Measurements from ENCODE around the gene ZFAND5. TPM values are rescaled to one million over a fixed set of nuclear protein-coding genes. Genes with fewer than 3 reads are reported as not detected.

The ZFAND5 gene
- total and polyA plus RNA-seq, 10 of the 15 experiments (the other 5 are each of a cell fraction or from before 2014, with no cell fraction given) = 22.5 to 107 (median 63.3) TPM

- H3K4me2 ChIP-seq (ENCODE audit: control insufficient read depth, insufficient read depth) = no peak overlapping the region
- ATAC-seq (no peak), FAIRE-seq (no peak), DNase-seq (ENCODE audit: low read depth, low spot score) (no peak)
- intact Hi-C loops (cut with micrococcal nuclease; ENCODE audit: unreplicated experiment) = no loop called here
- no peaks in the 10 kb centered on the region for H4K20me1 ChIP-seq (ENCODE audit: control insufficient read depth, insufficient read depth)
- H3K27ac ChIP-seq (ENCODE audit: control insufficient read depth, insufficient read depth) = no peak overlapping the region
- POLR2A ChIA-PET = no interaction called here
- no TSS peak for BruUV-seq (replicated peaks)
- H3K4me3 ChIP-seq = no peak overlapping the region
- no peaks in the 10 kb centered on the region for H3K36me3 ChIP-seq (ENCODE audit: control insufficient read depth in 2 of 2, insufficient read depth in 2 of 2, low read length in 1 of 2)
- no peaks in the 10 kb centered on the region for H3K9me3 ChIP-seq (replicated peaks; ENCODE audit: control insufficient read depth, insufficient read depth, low read length)
- SMC1A ChIA-PET (ENCODE audit: uncharacterized antibody, unreplicated experiment) = interaction anchor here (1.1 to 1.3 kb wide), 2 partner anchors 21 to 25 kb away, joined by 3 read pairs; no protein-coding TSS in a partner anchor
- H3K4me1 ChIP-seq (ENCODE audit: control insufficient read depth, insufficient read depth, low read length) = no peaks in the 10 kb centered on the region
- no peak overlapping the region for H3K9ac ChIP-seq (ENCODE audit: control insufficient read depth, insufficient read depth, low read length)
- CTCF ChIA-PET = interaction anchor here (1.1 to 1.5 kb wide), 3 partner anchors 16 to 384 kb away, joined by 3 read pairs; no protein-coding TSS in a partner anchor
- no peaks in the 10 kb centered on the region for H3K27me3 ChIP-seq (replicated peaks in 1 of 2; ENCODE audit: control insufficient read depth in 2 of 2, insufficient read depth in 2 of 2, low read length in 1 of 2)
- TF ChIP-seq SMAD5 (IDR thresholded peaks at IDR 0.05; ENCODE audit: low read depth) (no peak), RAD21 (IDR thresholded peaks at IDR 0.05; ENCODE audit: insufficient read depth, low read depth, low read length) (no peak), SKIL (IDR thresholded peaks at IDR 0.05; ENCODE audit: low read depth, poor library complexity, severe bottlenecking) (no peak), SREBF2 (IDR thresholded peaks at IDR 0.05; ENCODE audit: low read length) (no peak), FOS (IDR thresholded peaks at IDR 0.05; ENCODE audit: borderline replicate concordance, extremely low read depth, insufficient read length) (no peak)
- no peaks in the 10 kb centered on the region for H3K79me2 ChIP-seq (ENCODE audit: control insufficient read depth, insufficient read depth, low read length)
- WGBS (ENCODE audit: insufficient coverage, insufficient replicate concordance, low lambda C conversion rate, missing lambda C conversion rate) = 42% methylated on average over 5 of the region's 5 CpGs
- RAD21 ChIA-PET (ENCODE audit: unreplicated experiment) = interaction anchor here (1.0 kb wide), 1 partner anchor 9 kb away, joined by 4 read pairs; no protein-coding TSS in a partner anchor
- H2AFZ ChIP-seq (ENCODE audit: control insufficient read depth, low read depth, low read length) = no peak overlapping the region
- in situ Hi-C loops (cut with MboI) = no loop called here
Measured at GRCh38 chr9:72337286-72337685, 27.7 kb downstream of the ZFAND5 start.
